HG02798 (cell line): Measurements from ENCODE around the gene LRRD1.
A peak's percentile ranks its signal among the peaks of the same experiment; 100 is the strongest.
"Not testable (repeated sequence)": the region's sequence is repeated elsewhere in the genome, so short reads cannot be mapped to it uniquely, and the experiment has no call there.

ENCODE experiments used
- ATAC-seq: cut with Tn5 transposase; IDR thresholded peaks from one replicate; pipeline ENCODE4 v1.9.1; 2021; ENCODE audit warnings: mild to moderate bottlenecking; ENCODE audit not compliant: unreplicated experiment, poor library complexity

LRRD1 gene

DNA sequence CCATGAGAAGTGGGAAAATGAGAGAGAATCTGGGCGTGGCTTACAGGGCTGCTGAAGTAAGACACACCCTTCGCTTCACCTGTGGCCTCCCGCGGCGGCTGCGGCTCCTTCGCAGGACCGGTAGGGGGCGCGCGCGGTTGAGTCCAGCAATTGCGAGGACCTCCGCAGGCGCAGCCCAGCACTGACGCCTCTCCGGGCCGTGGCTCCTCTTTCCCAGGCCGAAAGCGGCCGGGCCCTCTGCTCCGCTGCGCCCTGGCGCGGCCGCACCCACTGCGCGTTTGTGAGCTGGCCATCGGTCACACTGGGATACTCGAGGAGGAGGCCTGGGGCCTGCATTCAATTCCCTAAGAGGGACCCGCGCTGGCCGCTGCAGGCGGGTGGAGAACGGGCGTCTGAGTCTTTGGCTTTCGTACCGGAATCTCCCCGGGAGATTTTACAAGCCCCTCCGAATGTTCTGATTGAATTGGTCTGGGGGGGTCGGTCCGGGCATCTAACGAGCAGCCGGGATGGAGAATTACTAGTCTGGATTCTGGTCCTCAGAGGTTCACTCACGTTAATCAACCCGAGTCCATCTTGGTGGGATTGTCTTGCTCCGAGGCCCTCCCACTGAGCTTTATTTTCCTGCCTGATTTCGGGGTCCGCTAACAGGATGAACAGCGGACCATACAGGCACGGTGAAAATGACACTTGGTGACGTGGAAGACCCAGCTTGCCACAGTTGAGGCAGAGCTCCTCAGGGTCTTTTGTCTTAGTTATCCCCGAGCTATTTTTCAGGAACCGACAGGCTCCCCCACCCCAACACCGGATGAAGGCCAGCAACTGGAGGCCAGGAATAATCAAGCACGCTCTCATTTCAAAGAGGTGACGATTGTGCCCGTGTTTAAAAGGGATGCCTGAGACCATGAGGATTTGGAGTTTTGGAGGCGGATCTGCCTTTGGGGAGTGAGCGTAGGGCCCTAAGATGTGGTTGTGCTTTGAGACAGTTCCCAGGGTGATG, at the start of gene LRRD1:
Gene LRRD1 (minus strand): TSS at position 215 of the 997 bp plus-strand sequence. CDS start 13,940 bp downstream, outside the sequence.
- ATAC-seq = peak; percentile 100

DNA sequence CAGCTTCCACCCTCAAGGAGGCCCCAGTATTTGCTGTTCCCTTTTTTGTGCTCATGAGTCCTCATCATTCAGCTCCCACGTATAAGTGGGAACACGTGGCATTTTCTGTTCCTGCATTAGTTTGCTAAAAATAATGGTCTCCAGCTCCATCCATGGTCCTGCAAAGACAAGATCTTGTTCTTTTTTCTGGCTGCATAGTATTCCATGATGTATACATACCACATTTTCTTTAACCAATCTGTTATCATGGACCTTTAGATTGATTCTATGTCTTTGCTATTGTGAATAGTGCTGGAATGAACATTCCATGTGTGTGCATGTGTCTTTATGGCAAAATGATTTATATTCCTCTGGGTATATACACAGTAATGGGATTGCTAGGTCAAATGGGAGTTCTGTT, 49.8 kb upstream of the LRRD1 start:
- ATAC-seq = no peak

DNA sequence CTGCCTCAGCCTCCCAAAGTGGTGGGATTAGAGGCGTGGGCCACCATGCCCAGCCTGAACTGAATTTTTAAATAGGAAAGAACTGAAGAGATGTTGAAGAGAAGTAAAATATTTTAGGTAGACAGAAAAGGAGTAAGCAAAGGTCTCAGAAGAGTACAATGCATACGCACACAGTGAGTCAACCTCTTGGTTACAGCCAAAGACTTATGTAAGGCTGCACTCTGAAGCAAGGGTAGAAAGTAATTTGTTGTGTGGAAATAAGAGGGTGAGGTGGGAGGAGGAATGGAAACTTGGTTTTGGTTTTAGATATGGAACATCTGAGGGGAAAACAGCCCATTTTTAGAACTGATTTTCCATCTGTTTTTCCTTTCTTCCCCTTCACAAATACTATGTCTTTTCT, 49.2 kb upstream of the LRRD1 start:
- no peak for ATAC-seq

DNA sequence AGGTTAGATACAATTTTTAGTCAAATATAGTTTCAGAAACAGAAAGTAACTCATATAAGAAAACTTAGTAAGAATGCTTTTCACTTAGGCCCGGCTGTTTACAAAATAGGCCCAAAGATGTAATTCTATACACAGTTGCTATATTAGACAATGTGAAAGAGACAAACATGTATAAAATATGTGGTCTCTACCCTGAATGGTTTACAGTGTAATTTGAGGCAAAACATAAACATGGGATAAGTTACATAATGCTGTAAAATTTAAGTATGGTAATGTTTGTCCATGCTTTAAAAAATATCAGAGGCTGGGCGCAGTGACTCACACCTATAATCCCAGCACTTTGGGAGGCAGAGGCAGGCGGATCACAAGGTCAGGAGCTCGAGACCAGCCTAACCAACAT, 48.0 kb upstream of the LRRD1 start:
- ATAC-seq = no peak

DNA sequence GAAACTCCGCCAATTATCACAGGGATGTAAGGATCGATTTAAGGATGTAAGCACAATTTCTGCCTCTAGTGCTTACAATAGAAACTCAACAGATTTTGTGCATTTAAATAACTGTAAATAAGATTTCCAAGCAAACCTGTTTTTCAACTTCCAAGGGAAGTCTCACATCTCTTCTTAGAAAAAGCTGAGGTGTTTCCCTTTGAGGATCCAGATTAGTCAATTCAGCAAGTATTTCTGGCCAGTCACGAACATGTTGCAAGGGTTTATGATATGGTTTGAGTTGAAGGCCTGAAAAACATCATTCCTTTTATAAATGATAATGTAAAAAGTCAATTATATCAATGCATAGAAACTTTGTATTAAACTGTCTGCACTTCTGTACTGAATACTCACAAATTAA, 42.8 kb upstream of the LRRD1 start:
- ATAC-seq = no peak

DNA sequence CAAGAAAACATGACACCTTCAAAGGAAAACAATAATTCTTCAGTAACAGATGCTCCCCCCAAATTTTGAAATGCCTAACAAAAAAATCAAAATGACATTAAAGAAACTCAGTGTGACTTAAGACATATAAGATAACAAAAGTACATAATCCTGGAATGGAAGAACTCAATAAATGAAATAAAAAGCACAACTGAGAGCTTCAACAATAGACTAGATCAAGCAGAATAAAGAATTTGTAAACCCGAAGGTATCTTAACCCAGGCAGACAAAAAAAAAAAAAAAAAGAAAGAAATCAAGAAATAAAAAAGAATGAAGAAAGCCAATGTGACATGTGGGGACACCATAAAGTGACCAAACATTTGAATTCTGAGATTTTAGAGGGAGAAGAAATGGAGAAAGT, 27.7 kb upstream of the LRRD1 start:
- ATAC-seq = no peak

DNA sequence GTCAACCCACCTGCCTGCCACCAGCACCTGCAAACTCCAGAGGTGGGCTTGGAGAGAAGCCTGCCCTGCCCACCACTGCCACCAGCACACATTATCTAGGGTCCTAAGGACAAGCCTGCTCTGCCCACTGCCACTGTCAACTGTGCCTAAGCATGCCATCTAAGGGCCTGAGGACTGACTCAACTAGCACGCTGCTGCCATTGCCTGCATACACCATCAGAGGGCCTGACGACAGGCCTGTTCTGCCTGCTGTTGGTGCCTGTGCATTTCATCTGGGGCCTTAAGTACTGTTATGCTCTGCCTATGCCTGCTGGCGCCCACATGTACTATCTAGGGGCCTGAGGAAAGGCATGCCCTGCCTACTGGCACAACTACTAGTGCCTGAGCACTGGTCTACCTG, 27.0 kb upstream of the LRRD1 start:
- ATAC-seq = no peak

DNA sequence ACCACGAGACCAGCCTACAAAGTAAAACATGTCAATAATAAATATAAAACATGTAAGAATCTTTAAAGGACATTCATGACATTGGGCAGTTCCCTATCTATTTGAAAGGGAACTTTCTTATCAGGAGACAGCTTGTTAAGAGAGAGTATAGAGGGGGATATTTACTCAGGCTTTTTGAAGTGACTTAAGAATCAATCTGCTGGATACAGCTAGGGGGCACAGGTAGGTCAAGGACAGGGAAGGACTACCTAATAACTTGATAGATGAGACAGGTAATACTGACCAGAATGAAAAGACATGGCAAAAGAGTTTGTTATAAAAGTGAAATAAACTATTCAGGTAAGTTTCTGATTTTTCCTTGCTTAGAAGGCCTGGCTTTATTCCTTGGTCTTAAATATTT, 21.8 kb upstream of the LRRD1 start:
- ATAC-seq = no peak

DNA sequence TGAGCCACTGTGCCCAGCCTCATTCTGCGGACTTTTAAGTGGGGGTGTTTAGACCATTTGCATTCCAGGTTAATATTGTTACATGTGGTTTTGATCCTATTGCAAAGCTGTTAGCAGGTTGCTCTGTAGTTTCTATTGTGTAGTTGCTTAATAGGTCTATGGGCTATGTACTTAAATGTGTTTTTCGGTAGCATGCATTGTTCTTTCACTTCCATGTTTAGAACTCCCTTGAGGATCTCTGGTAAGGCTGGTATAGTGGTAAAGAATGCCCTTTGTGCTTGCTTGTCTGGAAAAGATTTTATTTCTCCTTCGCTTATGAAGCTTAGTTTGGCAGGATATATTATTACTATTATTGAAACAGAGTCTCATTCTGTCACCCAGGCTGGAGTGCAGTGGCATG, 13.4 kb upstream of the LRRD1 start:
- ATAC-seq = no peak

DNA sequence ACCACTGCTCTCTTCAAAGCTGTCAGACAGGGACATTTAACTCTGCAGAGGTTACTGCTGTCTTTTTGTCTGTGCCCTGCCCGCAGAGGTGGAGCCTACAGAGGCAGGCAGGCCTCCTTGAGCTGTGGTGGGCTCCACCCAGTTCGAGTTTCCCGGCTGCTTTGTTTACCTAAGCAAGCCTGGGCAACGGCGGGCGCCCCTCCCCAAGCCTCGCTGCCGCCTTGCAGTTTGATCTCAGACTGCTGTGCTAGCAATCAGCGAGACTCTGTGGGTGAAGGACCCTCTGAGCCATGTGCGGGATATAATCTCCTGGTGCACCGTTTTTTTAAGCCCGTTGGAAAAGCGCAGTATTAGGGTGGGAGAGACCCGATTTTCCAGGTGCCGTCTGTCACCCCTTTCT, 10.3 kb upstream of the LRRD1 start:
- not testable (repeated sequence) for ATAC-seq

DNA sequence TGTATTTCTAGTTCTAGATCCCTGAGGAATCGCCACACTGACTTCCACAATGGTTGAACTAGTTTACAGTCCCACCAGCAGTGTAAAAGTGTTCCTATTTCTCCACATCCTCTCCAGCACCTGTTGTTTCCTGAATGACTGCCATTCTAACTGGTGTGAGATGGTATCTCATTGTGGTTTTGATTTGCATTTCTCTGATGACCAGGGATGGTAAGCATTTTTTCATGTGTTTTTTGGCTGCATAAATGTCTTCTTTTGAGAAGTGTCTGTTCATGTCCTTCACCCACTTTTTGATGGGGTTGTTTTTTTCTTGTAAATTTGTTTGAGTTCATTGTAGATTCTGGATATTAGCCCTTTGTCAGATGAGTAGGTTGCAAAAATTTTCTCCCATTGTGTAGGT, 5.4 kb upstream of the LRRD1 start:
- not testable (repeated sequence) for ATAC-seq

DNA sequence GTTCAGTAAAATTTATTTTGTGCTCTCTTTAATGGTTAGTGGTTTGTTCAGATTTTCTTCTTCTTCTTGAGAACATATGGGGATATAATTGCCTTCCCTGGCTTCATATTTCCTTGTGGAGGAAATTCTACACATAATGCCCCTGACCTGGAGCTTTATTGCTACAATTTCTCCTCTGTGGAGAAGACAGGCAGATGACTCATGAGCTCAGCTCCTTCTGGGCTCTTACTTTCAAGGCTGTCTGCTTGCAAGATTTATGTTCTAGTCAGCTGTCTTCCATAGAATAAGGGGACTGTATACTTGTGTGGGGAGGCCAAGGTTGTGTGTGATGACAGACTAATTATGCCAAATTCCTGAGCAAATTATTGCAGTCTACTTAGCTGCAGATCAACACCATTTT, 1.6 kb downstream of the LRRD1 start:
- no peak for ATAC-seq

DNA sequence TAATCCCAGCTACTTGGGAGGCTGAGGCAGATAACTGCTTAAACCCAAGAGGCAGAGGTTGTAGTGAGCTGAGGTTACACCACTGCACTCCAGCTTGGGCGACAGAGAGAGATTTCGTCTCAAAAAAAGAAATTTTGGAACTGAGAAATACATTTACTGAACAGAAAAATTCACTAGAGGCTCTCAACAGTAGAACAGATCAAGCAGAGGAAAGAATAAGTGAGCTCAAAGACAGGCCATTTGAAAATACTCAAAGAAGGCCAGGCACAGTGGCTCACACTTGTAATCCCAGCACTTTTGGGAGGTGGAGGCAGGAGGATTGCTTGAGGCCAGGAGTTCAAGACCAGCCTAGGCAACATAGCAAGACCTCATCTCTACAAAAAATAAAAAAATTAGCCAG, 9.4 kb downstream of the LRRD1 start:
- not testable (repeated sequence) for ATAC-seq

DNA sequence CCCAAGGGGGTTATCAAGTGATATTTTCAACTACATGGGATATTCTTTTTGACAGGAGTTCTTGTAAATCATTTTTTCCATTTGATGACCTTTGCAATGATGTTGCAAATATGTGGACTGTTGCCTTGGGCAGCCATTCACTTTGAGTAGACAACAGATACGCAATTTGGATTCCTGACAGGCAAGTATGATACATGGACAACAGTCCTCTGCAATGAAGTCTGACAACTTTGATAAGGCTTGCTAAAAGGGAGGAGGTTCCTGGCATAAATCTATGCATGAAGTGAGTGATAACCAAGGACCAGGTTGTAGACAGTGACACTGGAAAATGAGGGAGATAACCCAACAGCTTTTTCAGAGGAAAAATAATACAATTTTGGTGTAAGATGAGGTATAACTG, 17.7 kb downstream of the LRRD1 start:
- ATAC-seq = no peak

DNA sequence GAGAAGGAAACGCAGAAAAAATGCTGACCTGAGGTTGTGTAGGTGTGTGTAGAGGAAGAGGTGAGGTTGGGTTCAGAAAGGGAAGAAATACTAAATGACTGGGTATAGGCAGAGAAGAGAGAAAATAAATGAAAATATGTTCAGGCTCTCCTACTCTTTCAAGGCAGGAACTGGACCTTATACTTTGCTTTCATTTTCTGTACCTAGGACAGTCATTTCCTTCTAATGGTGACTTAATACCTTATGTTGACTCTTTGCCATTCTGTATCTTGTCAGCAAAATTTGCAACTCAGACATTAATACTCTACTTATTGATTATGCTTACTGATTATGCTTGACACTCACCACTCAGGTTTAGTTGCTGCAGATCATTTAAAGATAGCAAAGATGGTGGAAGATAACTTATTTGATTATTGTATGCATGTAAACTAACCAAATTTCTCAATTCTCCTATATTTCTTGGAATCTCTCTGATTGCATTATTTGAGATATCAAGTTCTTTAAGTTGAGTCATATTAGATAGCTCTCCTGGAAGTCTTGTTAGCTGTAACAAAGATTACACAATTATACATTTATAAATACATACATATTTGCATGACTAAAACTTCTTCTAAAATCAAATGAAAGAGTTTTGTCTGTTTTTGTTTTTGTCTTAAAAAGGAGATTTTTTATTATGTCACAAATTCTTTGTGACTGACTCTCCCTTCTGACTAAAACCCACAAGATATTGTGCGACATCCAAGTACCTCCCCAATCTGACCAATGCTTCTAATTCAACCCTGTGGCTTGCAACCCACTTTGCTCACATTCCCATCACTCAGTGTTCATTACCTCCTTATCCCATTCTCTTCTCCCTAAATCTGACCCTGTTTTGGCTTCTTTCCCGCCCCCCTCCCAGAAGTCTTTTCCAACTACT, 20.0 kb downstream of the LRRD1 start:
- peak; percentile 65 for ATAC-seq

DNA sequence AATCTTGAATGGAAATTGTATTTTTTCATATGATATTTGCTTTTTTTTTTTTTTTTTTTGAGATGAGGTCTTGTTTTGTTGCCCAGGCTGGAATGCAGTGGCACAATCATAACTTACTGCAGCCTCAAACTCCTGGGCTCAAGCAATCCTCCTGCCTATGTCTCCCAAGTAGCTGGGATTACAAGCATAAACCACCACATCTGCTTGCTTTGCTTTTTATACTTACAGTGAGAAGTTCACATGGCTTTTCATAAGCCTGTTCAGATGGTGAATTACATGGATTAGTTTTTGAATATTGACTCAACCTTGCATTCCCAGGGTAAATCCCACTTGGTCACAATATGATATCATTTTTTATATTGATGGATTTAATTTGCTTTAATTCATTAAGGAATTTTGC, 22.0 kb downstream of the LRRD1 start:
- ATAC-seq = no peak

DNA sequence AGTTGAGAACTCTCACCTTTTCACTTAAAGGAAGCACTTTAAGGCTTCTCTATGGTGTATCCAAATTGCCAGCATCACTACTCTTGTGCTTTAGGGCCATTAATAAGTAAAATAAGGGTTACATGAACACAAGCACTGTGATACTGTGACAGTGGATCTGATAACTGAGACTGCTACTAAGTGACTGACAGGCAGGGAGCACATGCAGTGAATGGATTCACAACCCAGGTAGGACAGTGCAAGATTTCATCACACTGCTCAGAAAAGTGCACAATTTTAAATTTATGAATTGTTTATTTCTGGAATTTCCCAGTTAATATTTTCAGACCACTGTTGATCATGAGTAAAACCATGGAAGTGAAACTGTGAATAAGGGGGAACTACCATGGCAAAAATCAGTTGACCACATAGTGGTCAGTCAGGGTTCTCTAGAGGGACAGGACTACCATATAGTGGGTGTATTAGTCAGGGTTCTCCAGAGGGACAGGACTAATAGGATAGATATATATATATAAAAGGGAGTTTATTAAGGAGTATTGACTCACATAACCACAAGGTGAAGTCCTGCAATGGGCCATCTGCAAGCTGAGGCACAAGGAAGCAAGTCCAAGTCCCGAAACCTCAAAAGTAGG, 23.7 kb downstream of the LRRD1 start:
- ATAC-seq = no peak

DNA sequence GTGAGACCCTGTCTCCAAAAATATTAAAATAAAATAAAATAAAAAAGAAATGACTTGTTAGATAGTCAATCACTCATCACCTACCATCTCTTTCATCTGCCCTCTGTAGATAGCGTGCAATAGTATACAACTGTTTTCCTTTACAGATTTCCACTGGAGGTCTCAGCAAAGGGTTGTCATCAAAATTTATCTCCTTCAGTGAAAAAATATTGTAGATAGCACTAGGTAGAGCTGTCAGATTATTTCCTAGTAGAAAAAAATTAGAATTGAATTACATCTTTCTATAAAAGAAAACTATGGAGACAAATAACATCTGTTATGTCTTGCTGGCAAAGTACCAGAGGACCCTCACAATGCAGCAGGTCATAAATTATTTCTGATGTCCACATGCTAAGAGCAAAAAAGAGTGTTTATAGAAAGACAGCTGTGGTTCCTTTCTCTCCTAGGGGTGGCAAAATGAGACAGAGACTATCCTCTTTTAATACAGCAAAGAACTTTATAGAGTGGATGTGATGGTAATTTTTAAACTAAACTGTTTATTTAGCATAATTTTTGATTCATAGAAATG, 28.4 kb downstream of the LRRD1 start:
- ATAC-seq = no peak

DNA sequence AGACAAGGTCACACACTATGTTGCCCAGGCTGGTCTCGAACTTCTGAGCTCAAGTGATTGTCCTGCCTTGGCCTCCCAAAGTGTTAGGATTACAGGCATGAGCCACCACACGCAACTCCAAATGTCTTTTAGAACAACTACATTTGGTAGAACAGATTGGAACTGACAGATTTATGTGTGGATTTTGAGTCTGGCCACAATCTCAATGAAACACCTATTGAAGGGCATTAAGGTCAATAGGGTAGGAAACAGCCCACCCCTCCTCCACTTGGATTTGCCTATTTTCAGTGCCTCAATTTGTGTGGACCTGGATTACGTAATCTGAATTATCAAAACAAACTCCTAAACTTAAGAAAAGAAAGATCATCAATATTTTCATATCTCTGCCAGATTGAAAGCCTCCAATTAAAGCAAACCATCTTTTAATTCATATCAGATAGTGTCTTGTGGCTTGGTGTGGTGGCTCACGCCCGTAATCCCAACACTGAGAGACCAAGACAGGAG, 29.2 kb downstream of the LRRD1 start:
- no peak for ATAC-seq
